ENCODE results near the gene P3H4.

The P3H4 gene

DNA sequence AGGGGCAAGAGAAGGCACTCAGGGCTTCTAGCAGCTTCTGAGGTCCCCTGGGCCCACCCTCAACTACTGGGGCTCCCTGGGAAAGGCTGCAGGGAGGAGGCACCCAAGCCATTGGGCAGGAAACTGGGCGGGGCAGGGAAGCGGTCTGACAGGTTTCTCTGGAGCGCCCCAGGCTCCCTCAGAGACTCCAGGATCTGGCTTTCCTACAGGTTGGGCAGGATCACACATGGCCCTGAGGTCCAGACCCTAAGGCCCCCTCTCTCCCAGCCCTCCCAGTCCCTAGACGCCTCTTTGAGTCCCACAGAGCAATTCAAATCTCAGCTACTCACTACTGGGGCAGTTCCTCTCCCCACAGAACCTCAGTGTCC, 39.5 kb downstream of the P3H4 start:
- Histone ChIP-seq H2AFZ (ENCODE audit: insufficient read depth, low read length, poor library complexity) (peak overlapping the region; percentile 33), H4K8ac (ENCODE audit: low read depth, low read length) (peak overlapping the region; percentile 77), H3K4ac (ENCODE audit: low read depth, low read length) (peak overlapping the region; percentile 91), H2AK5ac (ENCODE audit: low read length) (peak overlapping the region; percentile 90), H3K18ac (ENCODE audit: low read length) (peak overlapping the region; percentile 74), H3K27ac (ENCODE audit: low read depth, low read length) (peak overlapping the region; percentile 85), H4K91ac (ENCODE audit: low read depth, low read length) (peak overlapping the region; percentile 90), H3K14ac (ENCODE audit: low read length) (peak overlapping the region; percentile 87), H3K79me2 (ENCODE audit: control insufficient read depth, insufficient read depth, low read length, poor library complexity) (peaks cover 25% of the 10 kb centered on the region), H2BK5ac (ENCODE audit: low read depth, low read length, poor library complexity) (peak overlapping the region; percentile 60), H3K9ac (ENCODE audit: low read length) (no peak overlapping the region), H3K4me2 (ENCODE audit: low read length) (peak overlapping the region; percentile 7), H3K79me1 (ENCODE audit: low read length) (peaks cover 28% of the 10 kb centered on the region), H3K36me3 (ENCODE audit: control insufficient read depth in 1 of 2, insufficient read depth in 2 of 2, low read length in 2 of 2) (peaks cover 72% of the 10 kb centered on the region in 2 experiments), H2BK12ac (ENCODE audit: low read length) (peak overlapping the region; percentile 93), H3K23ac (ENCODE audit: low read length) (no peak overlapping the region), H3K9me3 (ENCODE audit: insufficient read depth, low read depth, low read length) (peaks cover 2% of the 10 kb centered on the region), H3K27me3 (ENCODE audit: insufficient read depth, low read length) (no peaks in the 10 kb centered on the region), H2BK120ac (ENCODE audit: insufficient read depth, low read length, poor library complexity) (peak overlapping the region; percentile 90), H3K4me1 (ENCODE audit: control insufficient read depth in 1 of 2, insufficient read depth in 2 of 2, low read length in 2 of 2) (peaks cover 40 to 43% of the 10 kb centered on the region in 2 experiments), H3K4me3 (ENCODE audit: low read depth, low read length) (no peak overlapping the region), H4K12ac (ENCODE audit: low read depth, low read length) (peak overlapping the region; percentile 59)
- peak; percentile 82 to 83 for DNase-seq
- no CpG with 5 or more reads among the region's 4 CpGs for WGBS (ENCODE audit: extremely low coverage, insufficient coverage, insufficient read length)

DNA sequence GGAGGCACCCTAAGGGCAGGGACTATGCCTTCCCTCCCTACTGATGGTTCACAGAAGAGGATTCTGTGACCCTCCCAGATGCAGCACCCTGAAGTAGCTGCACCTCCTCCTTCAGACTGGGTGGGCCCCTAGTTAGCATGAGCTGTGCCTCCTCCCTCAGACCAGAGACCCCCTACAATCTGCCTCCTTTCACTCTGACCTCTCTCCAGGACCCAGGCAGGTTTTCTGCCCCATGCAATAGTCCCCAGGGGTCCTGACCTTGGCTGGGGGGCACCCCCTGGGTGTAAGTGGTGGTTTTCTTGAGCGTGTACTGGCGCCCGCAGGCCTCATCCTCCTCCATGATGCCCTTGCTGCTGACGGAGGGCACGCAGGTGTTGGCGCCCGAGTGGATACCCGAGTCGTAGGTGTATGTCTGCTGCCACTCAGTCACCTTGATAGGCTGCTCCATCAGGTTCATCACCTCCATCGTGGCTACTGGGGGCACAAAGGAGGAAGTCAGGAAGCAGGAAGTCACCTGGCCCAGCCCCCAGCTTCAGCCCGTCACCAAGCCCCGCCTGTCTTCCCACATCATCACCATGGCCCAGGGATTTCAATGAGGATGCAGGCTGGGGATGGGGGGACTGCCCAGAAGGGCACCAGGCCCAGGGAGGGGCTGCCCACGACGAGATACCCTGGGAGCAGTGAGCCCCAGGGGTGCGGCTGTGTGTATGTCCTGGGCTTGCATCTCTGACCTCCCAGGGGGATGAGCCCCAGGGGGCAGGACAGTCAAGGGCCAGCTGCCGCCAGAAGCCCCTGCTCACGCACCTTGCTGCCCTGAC, 40.2 kb downstream of the P3H4 start:
- Histone ChIP-seq H3K4ac (ENCODE audit: low read depth, low read length) (peak overlapping the region; percentile 91), H3K79me2 (ENCODE audit: control insufficient read depth, insufficient read depth, low read length, poor library complexity) (peaks cover 22% of the 10 kb centered on the region), H2BK12ac (ENCODE audit: low read length) (peak overlapping the region; percentile 84), H3K14ac (ENCODE audit: low read length) (peak overlapping the region; percentile 87), H2BK5ac (ENCODE audit: low read depth, low read length, poor library complexity) (peak overlapping the region; percentile 51), H3K4me2 (ENCODE audit: low read length) (peak overlapping the region; percentile 7), H2AFZ (ENCODE audit: insufficient read depth, low read length, poor library complexity) (peak overlapping the region; percentile 33), H3K36me3 (ENCODE audit: control insufficient read depth in 1 of 2, insufficient read depth in 2 of 2, low read length in 2 of 2) (peaks cover 70 to 74% of the 10 kb centered on the region in 2 experiments), H4K91ac (ENCODE audit: low read depth, low read length) (peak overlapping the region; percentile 90), H2BK120ac (ENCODE audit: insufficient read depth, low read length, poor library complexity) (peak overlapping the region; percentile 72), H3K9me3 (ENCODE audit: insufficient read depth, low read depth, low read length) (peaks cover 2% of the 10 kb centered on the region), H4K8ac (ENCODE audit: low read depth, low read length) (peak overlapping the region; percentile 77), H3K9ac (ENCODE audit: low read length) (no peak overlapping the region), H3K79me1 (ENCODE audit: low read length) (peaks cover 28% of the 10 kb centered on the region), H4K12ac (ENCODE audit: low read depth, low read length) (peak overlapping the region; percentile 39), H3K18ac (ENCODE audit: low read length) (peak overlapping the region; percentile 74), H3K27ac (ENCODE audit: low read depth, low read length) (peak overlapping the region; percentile 65), H2AK5ac (ENCODE audit: low read length) (peak overlapping the region; percentile 90), H3K27me3 (ENCODE audit: insufficient read depth, low read length) (no peaks in the 10 kb centered on the region), H3K4me3 (ENCODE audit: low read depth, low read length) (no peak overlapping the region), H3K4me1 (ENCODE audit: control insufficient read depth in 1 of 2, insufficient read depth in 2 of 2, low read length in 2 of 2) (peaks cover 36 to 39% of the 10 kb centered on the region in 2 experiments), H3K23ac (ENCODE audit: low read length) (no peak overlapping the region)
- WGBS (ENCODE audit: extremely low coverage, insufficient coverage, insufficient read length) = no CpG with 5 or more reads among the region's 17 CpGs
- no peak for DNase-seq

DNA sequence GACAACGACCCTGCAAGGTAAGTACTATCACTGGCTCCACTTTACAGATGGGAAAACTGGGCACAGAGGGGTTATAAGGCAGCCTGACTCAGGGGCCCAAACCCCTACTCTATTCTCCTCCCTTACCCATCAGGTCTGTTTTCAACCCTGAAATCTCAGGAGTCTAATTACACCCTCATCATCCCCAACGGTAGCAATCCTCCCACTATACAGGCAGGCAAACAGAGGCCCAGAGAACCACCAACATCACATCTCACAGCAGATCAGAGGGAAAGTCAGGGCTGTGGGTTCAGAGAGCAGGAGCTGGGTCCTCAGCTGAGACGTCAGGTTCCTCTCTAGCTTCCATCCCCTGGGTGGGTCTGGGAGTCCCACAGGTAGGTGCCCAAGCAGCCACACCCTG, 41.8 kb downstream of the P3H4 start:
- Histone ChIP-seq H4K91ac (ENCODE audit: low read depth, low read length) (no peak overlapping the region), H2AFZ (ENCODE audit: insufficient read depth, low read length, poor library complexity) (no peak overlapping the region)

DNA sequence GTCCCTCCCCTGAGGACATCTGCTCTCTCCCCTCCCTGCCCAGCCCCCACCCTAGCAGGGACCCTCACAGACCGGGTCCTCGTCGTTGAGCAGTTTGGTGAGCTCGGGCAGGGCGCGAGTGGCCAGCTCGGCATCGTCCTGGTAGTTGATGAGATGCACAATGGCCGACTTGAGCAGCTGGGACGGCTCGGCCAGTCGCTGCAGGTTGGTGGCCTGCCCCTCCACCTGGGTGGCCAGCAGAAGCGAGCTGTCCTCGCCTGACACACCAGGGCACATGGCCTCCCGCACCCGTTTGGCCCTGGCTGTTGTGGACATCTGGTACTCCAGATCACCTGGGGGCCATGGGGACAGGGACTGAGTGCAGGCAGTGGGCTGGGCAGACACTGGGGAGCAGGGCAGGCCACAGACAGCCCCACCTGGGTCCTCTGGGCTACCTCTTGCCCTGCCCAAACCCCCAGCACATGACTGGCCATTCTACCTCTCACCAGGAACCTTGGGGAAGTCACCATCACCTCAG, 42.3 kb downstream of the P3H4 start:
- Histone ChIP-seq H2BK120ac (ENCODE audit: insufficient read depth, low read length, poor library complexity) (no peak overlapping the region), H3K27ac (ENCODE audit: low read depth, low read length) (no peak overlapping the region), H2AK5ac (ENCODE audit: low read length) (no peak overlapping the region), H3K27me3 (ENCODE audit: insufficient read depth, low read length) (no peaks in the 10 kb centered on the region), H3K4me1 (ENCODE audit: control insufficient read depth in 1 of 2, insufficient read depth in 2 of 2, low read length in 2 of 2) (peaks cover 22 to 24% of the 10 kb centered on the region in 2 experiments), H3K4ac (ENCODE audit: low read depth, low read length) (no peak overlapping the region), H3K14ac (ENCODE audit: low read length) (no peak overlapping the region), H4K12ac (ENCODE audit: low read depth, low read length) (no peak overlapping the region), H3K23ac (ENCODE audit: low read length) (no peak overlapping the region), H3K18ac (ENCODE audit: low read length) (peak overlapping the region; percentile 1), H4K91ac (ENCODE audit: low read depth, low read length) (no peak overlapping the region), H4K8ac (ENCODE audit: low read depth, low read length) (no peak overlapping the region), H3K79me1 (ENCODE audit: low read length) (peaks cover 20% of the 10 kb centered on the region), H2BK12ac (ENCODE audit: low read length) (no peak overlapping the region), H2BK5ac (ENCODE audit: low read depth, low read length, poor library complexity) (no peak overlapping the region), H2AFZ (ENCODE audit: insufficient read depth, low read length, poor library complexity) (no peak overlapping the region), H3K4me3 (ENCODE audit: low read depth, low read length) (peak overlapping the region; percentile 20), H3K36me3 (ENCODE audit: control insufficient read depth in 1 of 2, insufficient read depth in 2 of 2, low read length in 2 of 2) (peaks cover 71 to 74% of the 10 kb centered on the region in 2 experiments), H3K9ac (ENCODE audit: low read length) (no peak overlapping the region), H3K79me2 (ENCODE audit: control insufficient read depth, insufficient read depth, low read length, poor library complexity) (peaks cover 13% of the 10 kb centered on the region), H3K9me3 (ENCODE audit: insufficient read depth, low read depth, low read length) (peaks cover 2% of the 10 kb centered on the region), H3K4me2 (ENCODE audit: low read length) (no peak overlapping the region)
- no CpG with 5 or more reads among the region's 16 CpGs for WGBS (ENCODE audit: extremely low coverage, insufficient coverage, insufficient read length)
- DNase-seq = no peak

More for the DNA sequence above, 41.8 kb downstream of the P3H4 start:
- H2BK5ac ChIP-seq (ENCODE audit: low read depth, low read length, poor library complexity) = no peak overlapping the region
- H3K4ac ChIP-seq (ENCODE audit: low read depth, low read length) = no peak overlapping the region
- H3K27me3 ChIP-seq (ENCODE audit: insufficient read depth, low read length) = no peaks in the 10 kb centered on the region
- no peak overlapping the region for H4K8ac ChIP-seq (ENCODE audit: low read depth, low read length)
- no CpG with 5 or more reads among the region's 3 CpGs for WGBS (ENCODE audit: extremely low coverage, insufficient coverage, insufficient read length)
- H3K9ac ChIP-seq (ENCODE audit: low read length) = no peak overlapping the region
- H2BK12ac ChIP-seq (ENCODE audit: low read length) = no peak overlapping the region
- H4K12ac ChIP-seq (ENCODE audit: low read depth, low read length) = no peak overlapping the region
- H2BK120ac ChIP-seq (ENCODE audit: insufficient read depth, low read length, poor library complexity) = no peak overlapping the region
- no peak overlapping the region for H3K18ac ChIP-seq (ENCODE audit: low read length)
- H3K27ac ChIP-seq (ENCODE audit: low read depth, low read length) = no peak overlapping the region
- H3K9me3 ChIP-seq (ENCODE audit: insufficient read depth, low read depth, low read length) = peaks cover 2% of the 10 kb centered on the region
- peaks cover 20% of the 10 kb centered on the region for H3K79me1 ChIP-seq (ENCODE audit: low read length)
- H3K4me1 ChIP-seq (ENCODE audit: control insufficient read depth in 1 of 2, insufficient read depth in 2 of 2, low read length in 2 of 2) = peaks cover 25 to 27% of the 10 kb centered on the region in 2 experiments
- no peak overlapping the region for H3K14ac ChIP-seq (ENCODE audit: low read length)
- H3K36me3 ChIP-seq (ENCODE audit: control insufficient read depth in 1 of 2, insufficient read depth in 2 of 2, low read length in 2 of 2) = peaks cover 69 to 70% of the 10 kb centered on the region in 2 experiments
- no peak overlapping the region for H3K4me2 ChIP-seq (ENCODE audit: low read length)
- no peak overlapping the region for H3K4me3 ChIP-seq (ENCODE audit: low read depth, low read length)
- peaks cover 14% of the 10 kb centered on the region for H3K79me2 ChIP-seq (ENCODE audit: control insufficient read depth, insufficient read depth, low read length, poor library complexity)
- H3K23ac ChIP-seq (ENCODE audit: low read length) = no peak overlapping the region
- H2AK5ac ChIP-seq (ENCODE audit: low read length) = no peak overlapping the region
- no peak for DNase-seq

Measured in trophoblast cell (in vitro differentiated cells and primary cell).